ENCODE measurements around the gene BCDIN3D.
"Not testable (repeated sequence)": the region's sequence is repeated elsewhere in the genome, so short reads cannot be mapped to it uniquely, and the experiment has no call there.

- TF ChIP-seq CTCF, POLR2A (IDR thresholded peaks at IDR 0.05): not testable (repeated sequence)
These were observed 36.2 kb upstream of the BCDIN3D start for GRCh38 chr12:49879065-49879464.
